Posterior vena cava (tissue), 2 donors: ENCODE data around the gene NF1. TPM values are rescaled to one million over a fixed set of nuclear protein-coding genes. Genes with fewer than 3 reads are reported as not detected.

Source experiments
- DNase-seq: peaks from one replicate; pipeline ENCODE4 v3.0.0-alpha.2; 2020; ENCODE audit warnings: low spot score
- intact Hi-C, 2 donors: fragments of 100-400 bp; cut with DNase I; formaldehyde crosslinking; loops; one replicate each; pipeline versions ENCODE4 v1.14.1 to v1.14.2; 2022 to 2023
- microRNA-seq, 2 donors: library from miRNA; unstranded; fragments of <30 nt; microRNA quantifications; one replicate each; pipeline ENCODE4 v1.2.0, GENCODE V29; 2020 to 2021; ENCODE audit warnings: borderline microRNAs expressed in 2 of 2
- total RNA-seq, 2 donors: library from RNA; stranded (reverse); fragmentation: NEBNext Ultra II Directional; extraction: Animal tissue kit (Norgen Biotek cat#: 25700); gene quantifications; one replicate each; pipeline ENCODE4 v1.2.1, GENCODE V29; 2021
- donor health status: DM: yes; HTN: yes; CAD: no.
- donor health status: DM: yes; HTN: yes; CAD: no.

Gene NF1
- total RNA-seq, 2 donors from 2014 or later = 47.7 to 70.1 TPM

- peak; percentile 70 for DNase-seq
- intact Hi-C loops = no loop called here
Measured at GRCh38 chr17:31411707-31412285, 317.0 kb downstream of the NF1 start.

DNA sequence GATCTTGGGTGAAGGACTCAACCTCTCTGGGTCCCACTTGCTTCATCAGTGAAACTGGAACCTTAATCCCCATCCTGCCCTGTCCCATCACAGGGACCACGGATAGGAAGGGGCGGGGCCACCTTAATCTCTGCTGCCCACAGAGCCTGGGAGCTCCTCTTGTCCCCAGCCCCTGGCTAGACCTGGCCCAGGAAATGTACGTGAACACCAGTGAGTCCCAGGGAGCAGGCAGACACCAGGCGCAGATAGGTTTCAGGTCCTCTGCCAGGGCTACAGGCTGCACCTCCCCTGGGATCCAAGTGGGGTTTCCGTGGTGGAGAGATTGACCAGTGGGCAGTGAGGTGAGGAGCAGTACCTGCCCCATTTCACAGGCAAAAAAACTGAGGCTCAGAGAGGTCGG lies 317.7 kb downstream of the NF1 start:
- DNase-seq = peak; percentile 74
- intact Hi-C loops = no loop called here

DNA sequence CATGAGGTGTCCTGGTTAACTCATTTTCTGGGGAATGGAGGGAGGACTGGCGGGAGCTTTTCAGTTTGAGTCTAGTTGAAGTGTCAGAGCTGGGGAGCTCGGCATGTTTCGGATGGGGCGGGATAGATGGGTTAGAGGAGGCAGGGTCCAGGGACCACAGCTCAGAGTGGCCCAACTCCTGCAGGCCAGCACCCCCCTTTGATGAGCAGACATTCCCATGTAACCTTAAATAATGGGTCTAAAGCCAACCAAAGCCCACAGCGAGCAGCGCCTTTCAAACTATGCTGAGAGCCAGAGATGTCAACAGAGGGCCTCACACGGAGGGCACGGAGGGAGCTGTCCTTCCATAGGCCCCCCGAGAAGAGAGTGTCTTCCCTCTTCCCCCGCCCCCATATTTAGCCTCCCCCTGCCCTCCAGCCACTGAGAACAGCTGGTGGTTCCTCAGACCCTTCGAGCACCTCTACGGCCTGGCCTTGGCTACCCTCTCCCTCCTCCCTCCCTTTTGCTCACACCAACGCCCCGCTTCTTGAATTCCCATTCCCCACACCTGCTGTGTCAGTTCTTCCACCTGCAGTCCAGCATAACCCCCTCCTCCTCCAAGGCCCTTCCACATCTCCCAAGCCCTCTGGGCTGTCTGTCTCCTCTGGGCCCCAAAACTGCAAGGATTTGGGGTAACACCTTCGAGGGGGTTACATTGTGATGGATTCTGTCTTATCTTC lies 318.5 kb downstream of the NF1 start:
- intact Hi-C loops = no loop called here
- DNase-seq = peak; percentile 31

- intact Hi-C loops = no loop called here
- peak; percentile 45 for DNase-seq
Measured at GRCh38 chr17:31413874-31414549, 319.2 kb downstream of the NF1 start.

DNA sequence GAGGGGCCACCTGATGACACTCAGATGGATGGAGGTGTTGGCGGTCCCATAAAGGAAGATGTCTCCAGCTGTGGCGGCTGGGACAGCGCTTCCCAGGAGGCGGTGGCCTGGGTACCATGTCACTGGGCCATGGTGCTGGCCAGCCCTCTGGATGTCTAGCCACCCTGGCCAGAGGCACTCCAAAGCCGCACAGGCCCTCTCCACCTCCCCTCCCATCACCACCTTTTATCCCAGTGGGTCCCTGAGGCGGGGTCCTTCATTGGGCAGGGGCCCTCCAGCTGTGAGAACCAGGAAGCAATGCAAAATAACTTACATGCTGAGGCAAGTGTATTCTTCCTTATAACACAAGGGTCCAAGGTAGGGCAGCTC lies 319.8 kb downstream of the NF1 start:
- intact Hi-C loops = no loop called here
- DNase-seq = peak; percentile 74

DNA sequence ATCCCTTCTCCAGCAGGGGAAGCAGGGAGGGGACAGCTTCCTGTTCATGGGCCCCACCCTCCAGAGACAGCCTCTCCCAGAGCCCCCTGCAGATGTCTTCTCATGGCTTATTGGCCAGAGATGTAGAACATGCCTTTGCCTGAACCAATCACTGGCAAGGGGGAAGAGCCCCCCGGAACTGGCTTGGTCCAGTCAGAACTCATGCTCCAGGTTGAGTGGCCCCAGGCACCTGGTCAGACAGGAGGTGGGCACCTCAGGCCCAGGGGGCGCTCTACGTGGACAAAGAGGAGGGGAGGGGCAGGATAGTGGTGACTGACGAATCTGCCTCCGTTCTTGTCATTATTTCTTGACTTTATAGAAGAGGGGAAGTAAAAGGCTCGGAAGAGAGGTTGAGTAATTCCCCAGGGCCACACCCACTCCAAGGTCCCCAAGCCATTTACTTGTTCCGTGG lies 320.3 kb downstream of the NF1 start:
- DNase-seq = peak; percentile 76
- intact Hi-C loops = no loop called here

GRCh38 chr17:31415640-31416502 lies 321.1 kb downstream of the NF1 start:
- intact Hi-C loops = no loop called here
- DNase-seq = peak; percentile 71

GRCh38 chr17:31416503-31416923 lies 321.7 kb downstream of the NF1 start:
- DNase-seq = peak; percentile 16
- intact Hi-C loops = no loop called here

DNA sequence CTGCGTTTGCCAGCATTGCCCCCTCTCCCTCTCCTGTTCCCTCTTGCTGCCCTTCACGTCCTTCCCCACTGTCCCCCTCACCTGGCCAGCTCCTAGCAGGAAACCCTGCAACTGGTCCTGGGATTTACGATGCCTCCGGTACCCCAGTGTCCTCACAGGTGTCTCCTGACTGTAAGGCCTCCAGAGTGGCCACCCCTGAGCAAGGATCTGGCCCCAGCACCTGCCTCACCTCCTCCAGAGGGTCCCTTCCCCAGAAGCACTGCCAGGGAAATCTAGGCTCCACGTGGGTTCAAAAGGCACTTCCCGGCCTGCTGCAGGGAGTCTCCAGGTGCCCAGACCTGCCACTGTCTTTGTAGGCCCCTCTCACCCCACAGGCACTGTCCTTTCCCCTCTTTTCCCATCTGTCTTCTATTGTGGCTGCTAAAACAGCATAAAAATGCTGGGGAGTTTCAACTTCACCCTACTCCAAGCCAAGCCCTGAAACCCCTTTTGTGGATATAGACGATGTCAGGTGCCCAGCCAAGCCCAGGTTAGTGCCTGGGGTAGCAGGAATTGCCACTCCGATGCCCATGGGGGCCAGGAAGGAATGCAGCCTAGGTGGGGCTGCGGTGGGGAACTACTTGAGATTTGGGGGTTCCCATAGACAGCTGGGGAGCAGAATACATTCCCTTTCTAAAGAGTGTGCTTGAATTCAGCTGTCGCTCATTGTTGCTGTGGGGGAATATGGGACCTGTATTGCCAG lies 322.4 kb downstream of the NF1 start:
- DNase-seq = peak; percentile 42
- intact Hi-C loops = no loop called here

- intact Hi-C loops = no loop called here
- DNase-seq = no peak
Measured at GRCh38 chr17:31418773-31419350, 324.1 kb downstream of the NF1 start.

- DNase-seq = no peak
- intact Hi-C loops = no loop called here
Measured at GRCh38 chr17:31422443-31422842, 327.7 kb downstream of the NF1 start.

DNA sequence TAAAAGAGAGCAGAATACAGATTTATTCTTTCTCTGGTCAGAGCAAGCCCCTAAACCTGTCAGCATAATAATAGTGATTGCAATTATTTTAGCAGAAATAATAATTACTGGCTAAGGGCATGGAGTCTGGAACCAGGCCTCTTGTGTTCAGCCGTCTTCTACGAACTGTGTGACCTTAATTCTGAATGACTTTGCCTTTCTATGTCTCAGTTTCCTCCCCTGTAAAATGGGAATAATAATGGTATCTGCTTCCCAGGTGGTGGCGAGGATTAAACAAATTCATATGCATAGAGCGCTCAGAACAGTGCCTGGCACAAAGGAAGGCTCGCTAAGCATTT lies 330.1 kb downstream of the NF1 start:
- intact Hi-C loops = no loop called here

DNA sequence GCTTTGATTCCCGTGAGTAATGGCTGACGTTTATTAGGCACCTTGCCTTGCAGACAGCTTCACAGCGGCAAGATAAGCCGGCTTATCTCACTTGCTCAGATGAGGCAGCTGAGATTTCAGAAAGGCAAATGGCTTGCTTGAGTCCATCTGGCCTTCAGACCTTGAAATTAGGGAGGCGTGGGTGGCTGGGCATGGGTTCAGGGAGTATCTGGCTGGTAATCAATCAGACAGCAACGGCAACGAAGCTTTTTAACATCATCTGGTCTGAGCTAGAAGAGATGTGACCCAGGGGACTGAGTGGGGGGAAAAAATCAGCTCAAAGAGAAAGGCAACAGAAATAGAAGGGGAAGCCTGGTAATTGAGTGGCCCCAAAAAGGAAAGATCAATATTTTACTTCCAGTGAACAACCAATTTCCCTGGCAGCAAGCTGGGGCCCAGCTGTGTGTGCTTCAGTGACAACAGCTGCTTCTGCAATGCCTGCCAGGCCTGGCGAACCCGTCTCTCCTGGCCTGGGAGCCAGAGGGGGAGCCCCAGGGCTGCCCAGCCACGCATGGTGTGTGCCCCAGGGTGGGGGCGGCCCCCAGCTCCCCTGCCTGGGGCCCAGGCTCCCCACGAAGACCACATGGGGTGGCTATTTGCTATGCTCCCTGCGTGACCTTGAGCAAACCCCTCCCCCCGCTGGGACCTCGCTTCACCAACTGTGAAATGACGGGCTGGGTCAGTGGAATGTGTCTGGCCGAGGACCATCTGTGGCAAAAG lies 330.7 kb downstream of the NF1 start:
- DNase-seq = peak; percentile 61

More for the DNA sequence above, 330.1 kb downstream of the NF1 start:
- no peak for DNase-seq

More for the DNA sequence above, 330.7 kb downstream of the NF1 start:
- intact Hi-C loops = no loop called here

Small RNA genes within 50 kb of the gene (microRNA-seq; reads per million reads assigned to microRNA genes)
- gene MIR4733 = 0 to 0.97 reads per million in 2 donors

Other genes starting within 250 kb of the NF1 start
- gene TEFM, start 188.7 kb upstream of the NF1 start, total RNA-seq = 10 to 100 TPM; 15.1 to 15.8 TPM
- gene ADAP2, start 173.0 kb upstream of the NF1 start, total RNA-seq = 10 to 100 TPM; 18.8 to 28.1 TPM
- gene RNF135, start 123.9 kb upstream of the NF1 start, total RNA-seq = 10 to 100 TPM; 16.7 to 23.6 TPM
- 1 to 10 TPM; 2.1 to 2.9 TPM for gene OMG, start 202.3 kb downstream of the NF1 start, total RNA-seq
- 10 to 100 TPM in 1 of 2 donors, 1 to 10 TPM in 1; 6.9 to 11.2 TPM for gene EVI2B, start 219.1 kb downstream of the NF1 start, total RNA-seq
- gene EVI2A, start 226.6 kb downstream of the NF1 start, total RNA-seq = 10 to 100 TPM in 1 of 2 donors, 1 to 10 TPM in 1; 5.5 to 11.2 TPM